GM23248 (cell line): Measurements from ENCODE around the gene OPCML.

Source experiments
- EZH2 ChIP-seq: fragments of 200-600 bp; sonication (generic); IDR thresholded peaks from 2 replicates; pipeline ENCODE4 v1.6.1; 2018; ENCODE audit warnings: antibody characterized with exemption, mild to moderate bottlenecking; ENCODE audit not compliant: insufficient read depth, poor library complexity, severe bottlenecking
- EZH2phosphoT487 ChIP-seq: fragments of 200-600 bp; sonication (generic); IDR thresholded peaks from 2 replicates; pipeline ENCODE4 v1.6.1; 2018; ENCODE audit warnings: antibody characterized with exemption, moderate library complexity, mild to moderate bottlenecking, low read depth; ENCODE audit not compliant: insufficient read depth

- TF ChIP-seq EZH2 = no peak
- no peak for TF ChIP-seq EZH2phosphoT487
Observed at GRCh38 chr11:133390803-133391202, 141.5 kb downstream of the OPCML start.
